ENCODE results near the gene DCN.

- TF ChIP-seq CTCF (IDR thresholded peaks at IDR 0.05), result no peak
- no peak for TF ChIP-seq YY1 (IDR thresholded peaks at IDR 0.05; ENCODE audit: low read depth)
- no peak for TF ChIP-seq USF1 (IDR thresholded peaks at IDR 0.05; ENCODE audit: borderline replicate concordance, low read depth)
- TF ChIP-seq JUND (IDR thresholded peaks at IDR 0.05), result no peak
- TF ChIP-seq REST (IDR thresholded peaks at IDR 0.05; ENCODE audit: low read depth, low read length), result no peak
- no peak for TF ChIP-seq TEAD4 (IDR thresholded peaks at IDR 0.05; ENCODE audit: borderline replicate concordance, insufficient read depth)
These were observed 23.2 kb upstream of the DCN start for GRCh38 chr12:91205811-91206210.
